ENCODE results near the gene MCTP2. TPM values are rescaled to one million over a fixed set of nuclear protein-coding genes. Genes with fewer than 3 reads are reported as not detected.

The MCTP2 gene
- total and polyA plus RNA-seq, 2 of the 8 experiments (the other 6 are each of a cell fraction or from before 2014, with no cell fraction given) = 3.4 to 4.5 TPM

GRCh38 chr15:94228611-94229010, 2.8 kb upstream of the MCTP2 start (continued):
- no peak for TF ChIP-seq RFX5 (IDR thresholded peaks at IDR 0.05; ENCODE audit: borderline replicate concordance, low read depth, low read length)
